ENCODE data around the gene HPN. TPM values are rescaled to one million over a fixed set of nuclear protein-coding genes. Genes with fewer than 3 reads are reported as not detected.
A peak's percentile ranks its signal among the peaks of the same experiment; 100 is the strongest.

Gene HPN
- total RNA-seq, 2 donors from 2014 or later: 2.5 to 7.2 TPM

DNA sequence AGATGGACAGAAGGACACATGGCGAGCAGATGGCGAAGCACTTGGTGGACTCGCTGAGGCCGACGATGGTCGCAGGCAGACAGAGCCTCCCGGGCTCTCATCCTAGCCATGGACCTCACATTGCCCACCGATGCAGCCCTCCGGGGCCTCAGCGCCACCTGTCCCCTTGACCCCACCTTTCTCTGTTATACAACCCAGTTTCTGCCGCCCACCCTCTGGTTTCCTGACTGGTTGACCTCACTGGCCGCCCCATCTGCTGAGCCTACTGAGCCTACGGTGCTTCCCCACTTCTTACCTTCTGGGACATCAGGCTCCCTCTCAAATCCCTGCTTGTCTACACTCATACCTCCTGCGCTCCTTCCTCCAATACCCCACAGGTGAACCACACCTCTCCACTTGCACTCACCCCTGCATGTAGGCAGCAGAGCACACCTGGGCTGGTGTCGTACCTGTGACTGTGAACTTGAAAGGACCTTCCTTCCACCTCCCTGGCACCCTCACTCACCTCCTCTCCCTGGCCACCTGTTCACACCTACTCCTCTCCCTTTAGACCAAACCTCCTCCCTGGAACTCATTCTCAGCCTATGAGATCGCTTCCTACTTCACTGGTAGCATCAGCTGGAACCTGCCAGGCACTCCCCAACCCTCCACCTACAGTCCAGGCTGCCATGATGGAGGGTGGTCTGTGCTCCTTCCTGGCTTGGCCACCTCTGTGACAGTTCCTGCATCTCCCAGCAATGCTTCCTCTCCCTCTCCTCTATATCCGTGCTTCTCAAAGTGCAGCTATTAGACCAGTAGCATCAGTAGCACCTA, 36.1 kb downstream of the HPN start:
- Histone ChIP-seq H3K4me3 (no peak overlapping the region), H3K27me3 (no peaks in the 10 kb centered on the region), H3K27ac (no peak overlapping the region), H3K4me1 (no peaks in the 10 kb centered on the region), H3K36me3 (no peaks in the 10 kb centered on the region), H3K9me3 (no peaks in the 10 kb centered on the region)
- TF ChIP-seq, protein P1, sequence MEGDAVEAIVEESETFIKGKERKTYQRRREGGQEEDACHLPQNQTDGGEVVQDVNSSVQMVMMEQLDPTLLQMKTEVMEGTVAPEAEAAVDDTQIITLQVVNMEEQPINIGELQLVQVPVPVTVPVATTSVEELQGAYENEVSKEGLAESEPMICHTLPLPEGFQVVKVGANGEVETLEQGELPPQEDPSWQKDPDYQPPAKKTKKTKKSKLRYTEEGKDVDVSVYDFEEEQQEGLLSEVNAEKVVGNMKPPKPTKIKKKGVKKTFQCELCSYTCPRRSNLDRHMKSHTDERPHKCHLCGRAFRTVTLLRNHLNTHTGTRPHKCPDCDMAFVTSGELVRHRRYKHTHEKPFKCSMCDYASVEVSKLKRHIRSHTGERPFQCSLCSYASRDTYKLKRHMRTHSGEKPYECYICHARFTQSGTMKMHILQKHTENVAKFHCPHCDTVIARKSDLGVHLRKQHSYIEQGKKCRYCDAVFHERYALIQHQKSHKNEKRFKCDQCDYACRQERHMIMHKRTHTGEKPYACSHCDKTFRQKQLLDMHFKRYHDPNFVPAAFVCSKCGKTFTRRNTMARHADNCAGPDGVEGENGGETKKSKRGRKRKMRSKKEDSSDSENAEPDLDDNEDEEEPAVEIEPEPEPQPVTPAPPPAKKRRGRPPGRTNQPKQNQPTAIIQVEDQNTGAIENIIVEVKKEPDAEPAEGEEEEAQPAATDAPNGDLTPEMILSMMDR (IDR thresholded peaks at IDR 0.05): no peak
- DNase-seq (ENCODE audit: low spot score): no peak

DNA sequence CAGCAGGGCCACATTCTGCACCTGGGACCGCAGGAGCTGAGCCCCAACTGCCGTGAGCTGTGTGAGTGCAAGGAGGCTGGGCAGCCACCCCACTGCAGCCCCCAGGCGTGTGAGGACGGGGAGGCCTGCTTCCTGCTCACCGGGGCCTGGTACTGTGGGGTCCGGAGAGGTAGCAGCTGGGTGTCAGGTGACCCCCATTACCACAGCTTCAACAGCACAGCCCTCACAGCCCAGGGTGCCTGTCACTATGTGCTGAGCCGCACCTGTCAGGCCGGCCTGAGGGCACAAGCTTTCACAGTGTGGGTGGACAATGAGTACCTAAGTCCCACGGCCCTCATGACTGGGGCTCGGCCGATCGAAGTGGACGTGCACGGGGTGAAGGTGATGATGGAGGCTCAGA, 38.3 kb downstream of the HPN start:
- H3K36me3 ChIP-seq: no peaks in the 10 kb centered on the region
- H3K4me3 ChIP-seq: no peak overlapping the region
- H3K9me3 ChIP-seq: no peaks in the 10 kb centered on the region
- no peaks in the 10 kb centered on the region for H3K4me1 ChIP-seq
- TF ChIP-seq, protein P1 (IDR thresholded peaks at IDR 0.05): no peak
- DNase-seq (ENCODE audit: low spot score): no peak
- H3K27me3 ChIP-seq: no peaks in the 10 kb centered on the region
- no peak overlapping the region for H3K27ac ChIP-seq

DNA sequence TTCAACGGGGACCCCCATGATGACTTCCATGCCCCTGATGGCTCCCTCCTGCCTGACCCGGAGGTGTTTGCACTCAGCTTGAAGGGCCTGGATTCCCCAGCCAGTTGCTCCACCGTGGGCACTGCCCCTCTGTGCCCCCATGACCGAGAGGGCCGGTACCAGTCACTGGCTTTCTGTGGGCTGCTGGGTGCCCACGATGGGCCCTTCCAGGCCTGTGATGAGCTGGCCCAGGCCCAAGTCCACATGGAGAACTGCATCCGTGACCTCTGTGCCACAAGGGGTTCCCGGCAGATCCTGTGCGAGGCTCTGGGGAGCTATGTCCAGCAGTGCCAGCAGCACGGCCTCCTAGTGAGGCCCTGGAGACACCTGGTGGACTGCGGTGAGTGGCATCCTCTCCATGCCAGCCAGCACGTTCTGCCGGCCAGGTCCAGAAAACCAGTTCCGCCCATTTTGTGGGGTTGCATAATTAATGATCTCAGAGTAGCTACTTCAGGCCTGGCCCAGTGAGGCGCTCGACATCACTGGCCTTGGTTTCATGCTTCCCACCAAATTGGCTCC, 39.2 kb downstream of the HPN start:
- H3K9me3 ChIP-seq: no peaks in the 10 kb centered on the region
- H3K27ac ChIP-seq: no peak overlapping the region
- H3K4me3 ChIP-seq: no peak overlapping the region
- H3K4me1 ChIP-seq: no peaks in the 10 kb centered on the region
- TF ChIP-seq, protein P1 (IDR thresholded peaks at IDR 0.05): peak in 1 of 2 donors; percentile 26
- H3K27me3 ChIP-seq: no peaks in the 10 kb centered on the region
- H3K36me3 ChIP-seq: no peaks in the 10 kb centered on the region
- DNase-seq (ENCODE audit: low spot score): no peak

DNA sequence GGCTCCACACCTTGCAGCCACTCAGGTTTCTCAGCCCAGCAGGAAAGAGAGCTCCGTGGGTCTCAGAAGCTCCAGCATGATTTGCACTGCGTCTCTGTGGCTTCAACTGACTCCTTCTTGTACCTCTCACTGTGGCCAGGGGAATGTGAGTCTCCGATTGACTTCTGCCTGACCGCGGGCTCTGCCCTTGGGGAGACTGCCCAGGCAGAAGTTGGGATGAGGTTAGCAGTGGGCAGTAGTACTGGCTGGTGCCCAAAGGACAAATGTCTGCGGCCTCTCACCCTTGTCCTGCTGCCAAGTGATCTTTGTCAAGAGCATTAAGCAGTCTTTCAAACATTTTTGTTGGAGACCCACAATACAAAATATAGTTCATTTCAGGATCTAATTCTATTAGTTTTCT, 39.7 kb downstream of the HPN start:
- Histone ChIP-seq H3K36me3 (no peaks in the 10 kb centered on the region), H3K27me3 (no peaks in the 10 kb centered on the region), H3K27ac (no peak overlapping the region), H3K4me1 (no peaks in the 10 kb centered on the region), H3K9me3 (no peaks in the 10 kb centered on the region), H3K4me3 (no peak overlapping the region)
- DNase-seq (ENCODE audit: low spot score): no peak
- TF ChIP-seq, protein P1 (IDR thresholded peaks at IDR 0.05): no peak

DNA sequence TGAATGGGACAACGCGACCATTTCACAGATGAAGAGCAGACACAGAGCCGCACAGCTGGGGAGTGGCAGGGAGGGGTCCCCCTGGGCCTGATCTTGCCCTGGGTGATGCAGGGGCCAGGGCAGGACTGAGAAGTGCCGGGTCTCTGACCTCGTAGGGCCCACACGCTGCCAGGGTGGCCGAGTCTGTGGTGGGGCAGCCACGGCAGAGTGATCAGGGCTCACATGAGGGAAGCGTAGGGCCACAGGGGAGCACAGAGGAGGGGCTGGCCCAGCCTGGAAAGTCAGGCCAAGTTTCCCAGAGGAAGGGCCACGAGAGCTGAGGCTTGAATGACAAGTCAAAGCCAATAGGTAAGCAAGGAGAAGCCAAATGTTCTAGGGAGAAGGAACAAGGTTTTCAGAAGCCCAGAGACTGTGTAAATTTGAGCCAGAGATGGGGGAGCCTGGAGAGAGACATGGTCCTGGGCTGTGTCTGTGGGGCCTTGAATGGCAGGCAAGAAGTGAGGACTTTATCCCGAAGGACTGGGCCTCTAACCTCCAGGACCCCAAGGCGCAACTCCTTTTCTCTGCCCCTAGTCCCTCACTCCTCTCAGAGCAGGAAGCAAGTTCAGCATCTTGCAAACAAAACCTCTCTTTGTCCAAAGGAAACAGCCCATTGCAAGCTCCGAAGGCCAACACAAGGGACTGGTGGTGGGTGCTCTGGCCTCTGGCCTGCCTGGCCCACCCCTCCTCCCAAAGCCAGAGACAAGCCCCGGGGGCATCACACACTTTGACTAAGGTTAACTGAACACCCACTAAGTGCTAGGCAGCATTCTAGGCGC, 42.4 kb downstream of the HPN start:
- H3K27ac ChIP-seq: no peak overlapping the region
- no peak overlapping the region for H3K4me3 ChIP-seq
- no peaks in the 10 kb centered on the region for H3K4me1 ChIP-seq
- H3K27me3 ChIP-seq: no peaks in the 10 kb centered on the region
- no peaks in the 10 kb centered on the region for H3K36me3 ChIP-seq
- no peak for DNase-seq (ENCODE audit: low spot score)
- TF ChIP-seq, protein P1 (IDR thresholded peaks at IDR 0.05): no peak
- no peaks in the 10 kb centered on the region for H3K9me3 ChIP-seq
